ENCODE measurements around the gene TRAM2. TPM values are rescaled to one million over a fixed set of nuclear protein-coding genes. Genes with fewer than 3 reads are reported as not detected.

Gene TRAM2
- total RNA-seq, 1 experiment from 2014 or later: 21.2 TPM

- no peak overlapping the region for H3T11ph ChIP-seq (ENCODE audit: low read length)
- no peak for DNase-seq
- no peak overlapping the region for H3K9ac ChIP-seq (ENCODE audit: extremely low read depth, insufficient read length, low read length)
- no peaks in the 10 kb centered on the region for H3K27me3 Mint-ChIP-seq (ENCODE audit: low read depth)
- H3K14ac ChIP-seq (ENCODE audit: insufficient read depth, low read length): no peak overlapping the region
- H3K4me3 Mint-ChIP-seq: no peak overlapping the region
- no peak overlapping the region for H3K23ac ChIP-seq (ENCODE audit: insufficient read length, low read depth, low read length)
- H3K18ac ChIP-seq (ENCODE audit: insufficient read length, low read depth, low read length): no peak overlapping the region
- H2AFZ ChIP-seq (ENCODE audit: low read length): no peak overlapping the region
- peaks cover 10 to 14% of the 10 kb centered on the region in 2 experiments for H3K4me1 Mint-ChIP-seq
- no peaks in the 10 kb centered on the region for H3K23me2 ChIP-seq (ENCODE audit: insufficient read length, low read depth, low read length, poor library complexity, severe bottlenecking)
- H2BK120ac ChIP-seq (ENCODE audit: low read depth, low read length, poor library complexity, severe bottlenecking): no peak overlapping the region
- no peak overlapping the region; a peak in 1 of 7 replicates for H3K27ac Mint-ChIP-seq
- TF ChIP-seq, protein P1, sequence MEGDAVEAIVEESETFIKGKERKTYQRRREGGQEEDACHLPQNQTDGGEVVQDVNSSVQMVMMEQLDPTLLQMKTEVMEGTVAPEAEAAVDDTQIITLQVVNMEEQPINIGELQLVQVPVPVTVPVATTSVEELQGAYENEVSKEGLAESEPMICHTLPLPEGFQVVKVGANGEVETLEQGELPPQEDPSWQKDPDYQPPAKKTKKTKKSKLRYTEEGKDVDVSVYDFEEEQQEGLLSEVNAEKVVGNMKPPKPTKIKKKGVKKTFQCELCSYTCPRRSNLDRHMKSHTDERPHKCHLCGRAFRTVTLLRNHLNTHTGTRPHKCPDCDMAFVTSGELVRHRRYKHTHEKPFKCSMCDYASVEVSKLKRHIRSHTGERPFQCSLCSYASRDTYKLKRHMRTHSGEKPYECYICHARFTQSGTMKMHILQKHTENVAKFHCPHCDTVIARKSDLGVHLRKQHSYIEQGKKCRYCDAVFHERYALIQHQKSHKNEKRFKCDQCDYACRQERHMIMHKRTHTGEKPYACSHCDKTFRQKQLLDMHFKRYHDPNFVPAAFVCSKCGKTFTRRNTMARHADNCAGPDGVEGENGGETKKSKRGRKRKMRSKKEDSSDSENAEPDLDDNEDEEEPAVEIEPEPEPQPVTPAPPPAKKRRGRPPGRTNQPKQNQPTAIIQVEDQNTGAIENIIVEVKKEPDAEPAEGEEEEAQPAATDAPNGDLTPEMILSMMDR (conservative IDR thresholded peaks at IDR 0.05): no peak
- H3K79me2 ChIP-seq (ENCODE audit: insufficient read depth, low read length): no peaks in the 10 kb centered on the region
- H3K4ac ChIP-seq (ENCODE audit: low read depth, low read length): no peak overlapping the region
- H2BK12ac ChIP-seq (ENCODE audit: insufficient read length, low read depth, low read length): no peak overlapping the region
- no peak overlapping the region for H3K4me2 ChIP-seq (ENCODE audit: insufficient read depth, insufficient read length, low read length)
- no peak overlapping the region for H2BK20ac ChIP-seq (ENCODE audit: low read depth, low read length, poor library complexity, severe bottlenecking)
- H3K9me3 ChIP-seq (ENCODE audit: control insufficient read depth, low read depth, low read length): no peaks in the 10 kb centered on the region
- H3K27me3 ChIP-seq (ENCODE audit: insufficient read depth, low read length): no peaks in the 10 kb centered on the region
- no peaks in the 10 kb centered on the region for H3K9me3 Mint-ChIP-seq
- H3K27ac ChIP-seq (ENCODE audit: insufficient read length, low read depth, low read length): no peak overlapping the region
- no peak overlapping the region for H2AK5ac ChIP-seq (ENCODE audit: insufficient read length, low read length)
- peaks cover 4 to 18% (median 5%) of the 10 kb centered on the region in 3 experiments; a peak in 4 of 7 replicates for H3K36me3 Mint-ChIP-seq (ENCODE audit: insufficient read depth in 1 of 3, low read depth in 3 of 3)
- H3K79me1 ChIP-seq (ENCODE audit: insufficient read depth, low read depth, low read length, poor library complexity, severe bottlenecking): no peaks in the 10 kb centered on the region
- H4K91ac ChIP-seq (ENCODE audit: insufficient read length, low read depth, low read length): no peak overlapping the region
- peaks cover 7% of the 10 kb centered on the region; the same call in 1 of the 2 replicates for H3K4me1 ChIP-seq (ENCODE audit: insufficient read depth, low read length)
- no peak overlapping the region for H2BK5ac ChIP-seq (ENCODE audit: insufficient read length, low read length)
- H2BK15ac ChIP-seq (ENCODE audit: low read depth, low read length): no peak overlapping the region
- no peak overlapping the region for H4K5ac ChIP-seq (ENCODE audit: insufficient read length, low read depth, low read length)
- no peak overlapping the region for H3K56ac ChIP-seq (ENCODE audit: insufficient read length, low read depth, low read length)
- no peaks in the 10 kb centered on the region for H4K20me1 ChIP-seq (ENCODE audit: control insufficient read depth, insufficient read depth, insufficient read length)
- no CpG with 5 or more reads among the region's 1 CpG for WGBS (ENCODE audit: extremely low coverage, insufficient read length, low lambda C conversion rate)
- no peak overlapping the region for H4K8ac ChIP-seq (replicated peaks; ENCODE audit: insufficient read length, low read depth, low read length)
Measured at GRCh38 chr6:52531834-52532233, 45.0 kb downstream of the TRAM2 start.

Data from H9 (cell line).